Measurements from ENCODE around the gene FRAS1. TPM values are rescaled to one million over a fixed set of nuclear protein-coding genes. Genes with fewer than 3 reads are reported as not detected.

FRAS1 gene
- total RNA-seq, 1 donor from 2014 or later, result 0.13 TPM

GRCh38 chr4:78360466-78360865 is 303.3 kb downstream of the FRAS1 start:
- DNase-seq (ENCODE audit: low read depth in 2 of 2), result no peak

GRCh38 chr4:78361621-78362120 is 304.5 kb downstream of the FRAS1 start:
- no peak for DNase-seq (ENCODE audit: low read depth in 2 of 2)

GRCh38 chr4:78362310-78362709 is 305.2 kb downstream of the FRAS1 start:
- DNase-seq (ENCODE audit: low read depth in 2 of 2), result no peak

- DNase-seq (ENCODE audit: low read depth in 2 of 2), result no peak
These were observed 306.0 kb downstream of the FRAS1 start for GRCh38 chr4:78363031-78363570.

- no peak for DNase-seq (ENCODE audit: low read depth in 2 of 2)
These were observed 312.6 kb downstream of the FRAS1 start for GRCh38 chr4:78369679-78370078.

GRCh38 chr4:78370631-78371372 is 313.7 kb downstream of the FRAS1 start:
- DNase-seq (ENCODE audit: low read depth in 2 of 2), result no peak

- no peak for DNase-seq (ENCODE audit: low read depth in 2 of 2)
These were observed 315.3 kb downstream of the FRAS1 start for GRCh38 chr4:78372355-78372988.

- no peak for DNase-seq (ENCODE audit: low read depth in 2 of 2)
These were observed 320.4 kb downstream of the FRAS1 start for GRCh38 chr4:78377555-78377954.

GRCh38 chr4:78379040-78379439 is 321.9 kb downstream of the FRAS1 start:
- DNase-seq (ENCODE audit: low read depth in 2 of 2), result no peak

GRCh38 chr4:78379991-78380729 is 323.0 kb downstream of the FRAS1 start:
- DNase-seq (ENCODE audit: low read depth in 2 of 2), result no peak

GRCh38 chr4:78386679-78387078 is 329.6 kb downstream of the FRAS1 start:
- DNase-seq (ENCODE audit: low read depth in 2 of 2), result no peak

- no peak for DNase-seq (ENCODE audit: low read depth in 2 of 2)
These were observed 338.5 kb downstream of the FRAS1 start for GRCh38 chr4:78395642-78396041.

- no peak for DNase-seq (ENCODE audit: low read depth in 2 of 2)
These were observed 339.6 kb downstream of the FRAS1 start for GRCh38 chr4:78396613-78397291.

GRCh38 chr4:78397292-78397630 is 340.1 kb downstream of the FRAS1 start:
- DNase-seq (ENCODE audit: low read depth in 2 of 2), result no peak

- no peak for DNase-seq (ENCODE audit: low read depth in 2 of 2)
These were observed 352.6 kb downstream of the FRAS1 start for GRCh38 chr4:78409612-78410202.

GRCh38 chr4:78410225-78410624 is 353.1 kb downstream of the FRAS1 start:
- DNase-seq (ENCODE audit: low read depth in 2 of 2), result no peak

GRCh38 chr4:78410676-78411075 is 353.6 kb downstream of the FRAS1 start:
- no peak for DNase-seq (ENCODE audit: low read depth in 2 of 2)

- no peak for DNase-seq (ENCODE audit: low read depth in 2 of 2)
These were observed 357.0 kb downstream of the FRAS1 start for GRCh38 chr4:78414116-78414515.

- DNase-seq (ENCODE audit: low read depth in 2 of 2), result no peak
These were observed 360.5 kb downstream of the FRAS1 start for GRCh38 chr4:78417603-78418002.

GRCh38 chr4:78418406-78418805 is 361.3 kb downstream of the FRAS1 start:
- DNase-seq (ENCODE audit: low read depth in 2 of 2), result no peak

- DNase-seq (ENCODE audit: low read depth in 2 of 2), result no peak
These were observed 366.7 kb downstream of the FRAS1 start for GRCh38 chr4:78423790-78424189.

Measured in dermis microvascular lymphatic vessel endothelial cell (primary cell).